Tibial nerve (tissue), 4 donors: ENCODE measurements around the gene PLXNA1. TPM values are rescaled to one million over a fixed set of nuclear protein-coding genes. Genes with fewer than 3 reads are reported as not detected.

Source experiments
- DNase-seq, 2 donors: peaks; one replicate each; pipeline ENCODE4 v3.0.0-alpha.2; 2019; ENCODE audit warnings: low spot score in 2 of 2
- H3K27ac ChIP-seq, 4 donors: fragments of 200-600 bp; sonication (generic) in 3 of 4; one replicate each; pipeline ENCODE4 v1.5.1; 2017 to 2019; ENCODE audit warnings: mild to moderate bottlenecking in 1 of 4
- H3K27me3 ChIP-seq, 2 donors: fragments of 200-600 bp; sonication (generic) in 1 of 2; one replicate each; pipeline versions ENCODE4 v1.5.1 to v1.6.0; 2017 to 2019
- H3K36me3 ChIP-seq, 3 donors: fragments of 200-600 bp; sonication (generic); one replicate each; pipeline ENCODE4 v1.5.1; 2018 to 2019
- H3K4me1 ChIP-seq, 4 donors: fragments of 200-600 bp; sonication (generic) in 3 of 4; one replicate each; pipeline ENCODE4 v1.5.1; 2017 to 2019
- H3K4me3 ChIP-seq, 4 donors: fragments of 200-600 bp; sonication (generic) in 3 of 4; one replicate each; pipeline ENCODE4 v1.5.1; 2017 to 2019; ENCODE audit warnings: mild to moderate bottlenecking in 1 of 4, moderate library complexity in 1 of 4
- H3K9me3 ChIP-seq, 4 donors: fragments of 200-600 bp; sonication (generic) in 3 of 4; one replicate each; pipeline ENCODE4 v1.5.1; 2017 to 2019
- CTCF ChIP-seq, 5 experiments: fragments of 200-600 bp in 3 of 5; fragments of 450-650 bp in 2 of 5; sonication (generic) in 3 of 5; IDR thresholded peaks; one replicate each; pipeline ENCODE4 v1.5.1; 2016 to 2019; ENCODE audit warnings: antibody characterized with exemption in 5 of 5, mild to moderate bottlenecking in 3 of 5, moderate library complexity in 2 of 5
- EP300 ChIP-seq, 2 donors: sonication (generic); formaldehyde crosslinking; IDR thresholded peaks; one replicate each; pipeline ENCODE4 v1.6.1; 2017; ENCODE audit warnings: antibody characterized with exemption in 2 of 2, mild to moderate bottlenecking in 1 of 2
- POLR2A ChIP-seq, 2 donors: fragments of 450-650 bp; IDR thresholded peaks; one replicate each; pipeline ENCODE4 v1.6.1; 2017; ENCODE audit warnings: antibody characterized with exemption in 2 of 2, mild to moderate bottlenecking in 2 of 2, moderate library complexity in 2 of 2
- WGBS, 2 donors: methylation state at CpG; one replicate each; pipeline ENCODE4 v1.1.5; 2018; 5-methylcytosine and 5-hydroxymethylcytosine counted together
- total RNA-seq, 4 donors: library from RNA; depleted of rRNA; stranded (reverse); fragments of >200 nt; gene quantifications; one replicate each; pipeline ENCODE4 v1.1.0, GENCODE V29; 2016

PLXNA1 gene
- total RNA-seq, 4 donors from 2014 or later = 39.1 to 51.3 (median 39.9) TPM

- H3K27me3 ChIP-seq = no peaks in the 10 kb centered on the region
- H3K4me1 ChIP-seq = peaks cover 0 to 17% (median 12%) of the 10 kb centered on the region in 4 donors
- H3K4me3 ChIP-seq = no peak overlapping the region
- no peaks in the 10 kb centered on the region for H3K36me3 ChIP-seq
- WGBS, 2 donors = 90 to 100% methylated on average over 1 of the region's 1 CpG
- H3K27ac ChIP-seq = no peak overlapping the region
- no peak for DNase-seq
- peaks cover 0 to 23% (median 0%) of the 10 kb centered on the region in 4 donors for H3K9me3 ChIP-seq
- no peak for TF ChIP-seq EP300 (IDR thresholded peaks at IDR 0.05)
- TF ChIP-seq POLR2A (IDR thresholded peaks at IDR 0.05) = no peak
- TF ChIP-seq CTCF (IDR thresholded peaks at IDR 0.05) = no peak
These were observed 9.1 kb upstream of the PLXNA1 start for GRCh38 chr3:126973814-126974213.

- Histone ChIP-seq H3K36me3 (no peaks in the 10 kb centered on the region), H3K27me3 (no peaks in the 10 kb centered on the region), H3K4me3 (no peak overlapping the region), H3K4me1 (peaks cover 0 to 17% (median 12%) of the 10 kb centered on the region in 4 donors), H3K9me3 (peaks cover 0 to 23% (median 0%) of the 10 kb centered on the region in 4 donors), H3K27ac (no peak overlapping the region)
- DNase-seq = no peak
- WGBS, 2 donors = 72 to 78% methylated on average over 3 of the region's 3 CpGs
- TF ChIP-seq CTCF (IDR thresholded peaks at IDR 0.05) (no peak), POLR2A (IDR thresholded peaks at IDR 0.05) (no peak), EP300 (IDR thresholded peaks at IDR 0.05) (no peak)
These were observed 8.2 kb upstream of the PLXNA1 start for GRCh38 chr3:126974756-126975155.

- no peak for DNase-seq
- peaks cover 0 to 13% (median 11%) of the 10 kb centered on the region in 4 donors for H3K4me1 ChIP-seq
- peaks cover 0 to 23% (median 0%) of the 10 kb centered on the region in 4 donors for H3K9me3 ChIP-seq
- H3K36me3 ChIP-seq = no peaks in the 10 kb centered on the region
- no peaks in the 10 kb centered on the region for H3K27me3 ChIP-seq
- no peak overlapping the region for H3K27ac ChIP-seq
- WGBS, 2 donors = 90 to 96% methylated on average over 5 to 7 of the region's 7 CpGs
- TF ChIP-seq CTCF (IDR thresholded peaks at IDR 0.05) (no peak), EP300 (IDR thresholded peaks at IDR 0.05) (no peak), POLR2A (IDR thresholded peaks at IDR 0.05) (no peak)
- H3K4me3 ChIP-seq = no peak overlapping the region
These were observed 6.0 kb upstream of the PLXNA1 start for GRCh38 chr3:126976906-126977305.

GRCh38 chr3:126977821-126978220, 5.1 kb upstream of the PLXNA1 start:
- no peaks in the 10 kb centered on the region for H3K27me3 ChIP-seq
- H3K9me3 ChIP-seq = peaks cover 0 to 23% (median 0%) of the 10 kb centered on the region in 4 donors
- H3K27ac ChIP-seq = no peak overlapping the region
- DNase-seq = no peak
- TF ChIP-seq EP300 (IDR thresholded peaks at IDR 0.05) (no peak), CTCF (IDR thresholded peaks at IDR 0.05) (no peak), POLR2A (IDR thresholded peaks at IDR 0.05) (no peak)
- WGBS, 2 donors = 72% methylated on average over 5 to 6 of the region's 6 CpGs
- no peak overlapping the region for H3K4me3 ChIP-seq
- peaks cover 0 to 12% (median 9%) of the 10 kb centered on the region in 4 donors for H3K4me1 ChIP-seq
- H3K36me3 ChIP-seq = no peaks in the 10 kb centered on the region

GRCh38 chr3:126978291-126978690, 4.6 kb upstream of the PLXNA1 start:
- TF ChIP-seq POLR2A (IDR thresholded peaks at IDR 0.05) (no peak), EP300 (IDR thresholded peaks at IDR 0.05) (no peak), CTCF (IDR thresholded peaks at IDR 0.05) (no peak)
- H3K9me3 ChIP-seq = peaks cover 0 to 23% (median 0%) of the 10 kb centered on the region in 4 donors
- H3K4me3 ChIP-seq = no peak overlapping the region
- DNase-seq = no peak
- H3K4me1 ChIP-seq = peaks cover 0 to 11% (median 8%) of the 10 kb centered on the region in 4 donors
- no peaks in the 10 kb centered on the region for H3K27me3 ChIP-seq
- no peaks in the 10 kb centered on the region for H3K36me3 ChIP-seq
- WGBS, 2 donors = 92 to 95% methylated on average over 5 of the region's 5 CpGs
- no peak overlapping the region for H3K27ac ChIP-seq
